SU-DHL-6 (cell line): ENCODE data around the gene FRMPD2.

Source experiments
- EZH2phosphoT487 ChIP-seq: fragments of 200-600 bp; sonication (generic), shearing (Covaris generic); conservative IDR thresholded peaks from 2 replicates; pipeline ENCODE4 v1.6.1; 2018; ENCODE audit warnings: mild to moderate bottlenecking, antibody characterized with exemption, low read length, moderate library complexity, mixed read lengths
- TF ChIP-seq, protein P1 (sequence below): fragments of 200-600 bp; sonication (generic); IDR thresholded peaks from one replicate; pipeline ENCODE4 v1.5.1; 2017; ENCODE audit warnings: antibody characterized with exemption, mild to moderate bottlenecking, low read length, moderate library complexity; ENCODE audit not compliant: insufficient read depth, poor library complexity, severe bottlenecking

DNA sequence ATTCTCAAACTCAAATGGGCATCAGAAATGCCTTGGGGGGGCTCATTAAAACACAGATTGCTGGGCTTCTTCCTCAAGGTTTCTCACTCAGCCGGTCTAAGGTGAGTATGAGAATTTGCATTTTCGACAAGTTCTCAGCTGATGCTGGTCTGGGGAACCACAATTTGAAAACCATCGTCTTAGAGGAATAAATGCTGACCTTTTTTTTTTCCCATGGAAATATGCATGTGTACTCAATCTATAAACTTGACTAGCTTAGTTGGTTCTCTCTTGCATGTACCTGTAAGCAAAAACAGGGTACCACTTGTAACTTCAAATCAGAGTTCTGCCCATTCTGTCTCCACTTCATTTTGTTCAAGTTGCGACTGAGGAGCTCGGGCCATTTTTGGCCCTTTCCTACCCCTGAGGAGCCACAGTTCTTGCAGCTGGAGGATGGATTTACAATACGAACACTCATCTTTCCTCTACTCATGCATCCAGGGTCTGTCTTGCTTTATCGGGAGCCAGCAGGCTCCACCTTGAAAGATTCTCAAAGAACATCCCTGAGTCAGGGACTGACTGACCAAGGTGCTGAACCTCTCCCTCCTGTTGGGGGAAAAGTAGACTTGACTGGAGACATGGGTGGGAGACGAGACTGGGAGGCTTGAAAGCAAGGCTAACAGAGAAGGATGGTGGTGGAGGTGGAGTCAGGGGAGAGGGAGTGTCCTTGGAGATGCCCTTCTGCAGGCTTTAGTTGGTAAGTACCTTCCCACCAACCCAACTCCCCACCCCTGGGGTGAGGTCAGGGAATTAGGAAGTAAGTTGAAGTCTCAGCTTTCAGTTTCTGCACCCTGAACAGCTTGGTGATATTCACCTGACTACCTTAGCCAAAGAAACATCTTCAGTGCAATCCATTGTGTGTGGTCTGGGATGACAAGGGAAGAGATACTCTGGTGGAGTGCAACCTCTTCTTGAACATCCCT, 28.3 kb upstream of the FRMPD2 start:
- TF ChIP-seq, protein P1, sequence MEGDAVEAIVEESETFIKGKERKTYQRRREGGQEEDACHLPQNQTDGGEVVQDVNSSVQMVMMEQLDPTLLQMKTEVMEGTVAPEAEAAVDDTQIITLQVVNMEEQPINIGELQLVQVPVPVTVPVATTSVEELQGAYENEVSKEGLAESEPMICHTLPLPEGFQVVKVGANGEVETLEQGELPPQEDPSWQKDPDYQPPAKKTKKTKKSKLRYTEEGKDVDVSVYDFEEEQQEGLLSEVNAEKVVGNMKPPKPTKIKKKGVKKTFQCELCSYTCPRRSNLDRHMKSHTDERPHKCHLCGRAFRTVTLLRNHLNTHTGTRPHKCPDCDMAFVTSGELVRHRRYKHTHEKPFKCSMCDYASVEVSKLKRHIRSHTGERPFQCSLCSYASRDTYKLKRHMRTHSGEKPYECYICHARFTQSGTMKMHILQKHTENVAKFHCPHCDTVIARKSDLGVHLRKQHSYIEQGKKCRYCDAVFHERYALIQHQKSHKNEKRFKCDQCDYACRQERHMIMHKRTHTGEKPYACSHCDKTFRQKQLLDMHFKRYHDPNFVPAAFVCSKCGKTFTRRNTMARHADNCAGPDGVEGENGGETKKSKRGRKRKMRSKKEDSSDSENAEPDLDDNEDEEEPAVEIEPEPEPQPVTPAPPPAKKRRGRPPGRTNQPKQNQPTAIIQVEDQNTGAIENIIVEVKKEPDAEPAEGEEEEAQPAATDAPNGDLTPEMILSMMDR, result no peak
- no peak for TF ChIP-seq EZH2phosphoT487
